Astrocyte (in vitro differentiated cells and primary cell): ENCODE results near the gene ATP2A2. TPM values are rescaled to one million over a fixed set of nuclear protein-coding genes. Genes with fewer than 3 reads are reported as not detected.

ENCODE experiments used
- DNase-seq: peaks from one replicate; pipeline ENCODE4 v3.0.0-alpha.2; 2010; ENCODE audit warnings: low read depth
- FAIRE-seq: peaks from 2 replicates; lab custom pipeline; 2011; peaks lifted over from hg19 to GRCh38; lab: Jason Lieb, UNC
- H2AFZ ChIP-seq: 2 replicates; pipeline ENCODE4 v1.6.0; 2012; ENCODE audit warnings: low read depth, low read length, inconsistent platforms
- H3K27ac ChIP-seq: 2 replicates; pipeline ENCODE4 v1.5.1; 2011; ENCODE audit warnings: low read depth, low read length, inconsistent platforms
- H3K27me3 ChIP-seq: 2 replicates; pipeline ENCODE4 v1.6.0; 2011; ENCODE audit warnings: low read length, inconsistent platforms; ENCODE audit not compliant: insufficient read depth
- H3K36me3 ChIP-seq: 2 replicates; pipeline ENCODE4 v1.5.1; 2011; ENCODE audit warnings: low read length, inconsistent platforms; ENCODE audit not compliant: insufficient read depth
- H3K4me1 ChIP-seq: 2 replicates; pipeline ENCODE4 v1.5.1; 2011; ENCODE audit warnings: low read length, inconsistent platforms; ENCODE audit not compliant: insufficient read depth
- H3K4me2 ChIP-seq: 2 replicates; pipeline ENCODE4 v1.6.0; 2012; ENCODE audit warnings: low read length, inconsistent platforms
- H3K4me3 ChIP-seq: 2 replicates; pipeline ENCODE4 v1.5.1; 2011; ENCODE audit warnings: low read depth, mild to moderate bottlenecking, low read length, inconsistent platforms; ENCODE audit not compliant: insufficient read depth
- H3K79me2 ChIP-seq: 2 replicates; pipeline ENCODE4 v1.6.0; 2012; ENCODE audit warnings: mild to moderate bottlenecking, low read length, inconsistent platforms; ENCODE audit not compliant: insufficient read depth
- H3K9ac ChIP-seq: 2 replicates; pipeline ENCODE4 v1.6.0; 2012; ENCODE audit warnings: mild to moderate bottlenecking, low read length, inconsistent platforms
- H3K9me3 ChIP-seq: 2 replicates; pipeline ENCODE4 v1.5.1; 2012; ENCODE audit warnings: low read depth, mild to moderate bottlenecking, low read length, inconsistent platforms; ENCODE audit not compliant: insufficient read depth
- H4K20me1 ChIP-seq: 2 replicates; pipeline ENCODE4 v1.6.0; 2012; ENCODE audit warnings: low read length, inconsistent platforms; ENCODE audit not compliant: insufficient read depth
- H3K27ac Mint-ChIP-seq: one replicate; pipeline ENCODE4 v1.8.0; 2021; ENCODE audit warnings: mild to moderate bottlenecking, mixed read lengths; ENCODE audit not compliant: unreplicated experiment
- H3K27me3 Mint-ChIP-seq: one replicate; pipeline ENCODE4 v1.8.0; 2021; ENCODE audit warnings: low read depth, mixed read lengths; ENCODE audit not compliant: unreplicated experiment
- H3K36me3 Mint-ChIP-seq: one replicate; pipeline ENCODE4 v1.8.0; 2021; ENCODE audit warnings: low read depth, mixed read lengths; ENCODE audit not compliant: unreplicated experiment
- H3K4me1 Mint-ChIP-seq: one replicate; pipeline ENCODE4 v1.8.0; 2021; ENCODE audit warnings: low read depth, mixed read lengths; ENCODE audit not compliant: unreplicated experiment
- H3K4me3 Mint-ChIP-seq: one replicate; pipeline ENCODE4 v1.8.0; 2021; ENCODE audit warnings: mild to moderate bottlenecking, moderate library complexity, mixed read lengths; ENCODE audit not compliant: unreplicated experiment
- H3K9me3 Mint-ChIP-seq: one replicate; pipeline ENCODE4 v1.8.0; 2021; ENCODE audit warnings: mild to moderate bottlenecking, mixed read lengths; ENCODE audit not compliant: unreplicated experiment
- CTCF ChIP-seq: IDR thresholded peaks from 2 replicates; pipeline ENCODE4 v1.5.1; 2011; ENCODE audit warnings: low read depth, mild to moderate bottlenecking, inconsistent platforms, low read length, moderate library complexity; ENCODE audit not compliant: insufficient read depth
- EZH2 ChIP-seq: IDR thresholded peaks from 2 replicates; pipeline ENCODE4 v1.6.1; 2012; ENCODE audit warnings: mild to moderate bottlenecking, low read length, inconsistent platforms; ENCODE audit not compliant: insufficient read depth
- total RNA-seq: library from RNA; stranded (reverse); gene quantifications from 2 replicates; pipeline ENCODE4 v1.2.1, GENCODE V29; 2021

The ATP2A2 gene
- total RNA-seq, 1 donor from 2014 or later: 262 TPM

GRCh38 chr12:110249105-110249504, 31.9 kb upstream of the ATP2A2 start:
- Histone ChIP-seq H4K20me1 (no peaks in the 10 kb centered on the region), H3K79me2 (no peaks in the 10 kb centered on the region), H3K9ac (no peak overlapping the region), H2AFZ (no peak overlapping the region), H3K27ac (no peak overlapping the region), H3K36me3 (no peaks in the 10 kb centered on the region), H3K4me3 (no peak overlapping the region), H3K9me3 (no peaks in the 10 kb centered on the region), H3K4me2 (no peak overlapping the region), H3K27me3 (no peaks in the 10 kb centered on the region), H3K4me1 (peaks cover 4% of the 10 kb centered on the region)
- H3K27ac Mint-ChIP-seq: no peak overlapping the region
- H3K36me3 Mint-ChIP-seq: peaks cover 14% of the 10 kb centered on the region
- H3K27me3 Mint-ChIP-seq: peaks cover 3% of the 10 kb centered on the region
- H3K4me1 Mint-ChIP-seq: peaks cover 11% of the 10 kb centered on the region
- DNase-seq (no peak), FAIRE-seq (no peak)
- peaks cover 5% of the 10 kb centered on the region for H3K9me3 Mint-ChIP-seq
- H3K4me3 Mint-ChIP-seq: no peak overlapping the region
- TF ChIP-seq EZH2: no peak
- TF ChIP-seq CTCF: no peak

DNA sequence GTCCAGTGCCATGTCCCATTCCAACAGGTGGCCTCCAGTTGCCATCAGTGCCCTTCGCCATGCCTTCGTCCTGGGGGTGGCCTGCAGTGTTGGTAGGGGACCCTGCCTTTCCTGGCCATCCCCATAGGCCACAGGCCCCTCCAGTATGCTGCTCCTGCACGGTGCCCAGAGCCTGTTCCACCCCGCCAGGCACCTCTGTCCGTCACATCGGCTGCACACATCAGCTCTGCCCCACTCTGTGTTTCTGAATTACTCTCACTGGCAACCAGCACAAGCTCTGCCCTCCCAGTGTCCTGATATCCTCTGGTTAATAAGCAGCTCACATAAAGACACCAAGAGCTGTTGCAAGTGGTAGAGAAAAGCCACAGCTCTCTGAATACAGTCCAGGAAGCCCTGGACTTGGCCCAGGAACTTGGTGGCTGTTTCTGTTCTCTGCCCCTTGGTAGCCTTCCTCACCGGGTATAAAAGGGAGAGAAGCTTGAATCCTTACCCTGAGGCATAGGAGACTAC, 31.3 kb upstream of the ATP2A2 start:
- H3K4me3 Mint-ChIP-seq: no peak overlapping the region

More for the DNA sequence above, 31.3 kb upstream of the ATP2A2 start:
- Histone ChIP-seq H3K36me3 (no peaks in the 10 kb centered on the region), H3K9ac (no peak overlapping the region), H4K20me1 (no peaks in the 10 kb centered on the region), H3K4me3 (no peak overlapping the region), H2AFZ (no peak overlapping the region), H3K4me2 (no peak overlapping the region), H3K79me2 (no peaks in the 10 kb centered on the region), H3K27ac (no peak overlapping the region), H3K4me1 (peaks cover 4% of the 10 kb centered on the region), H3K9me3 (no peaks in the 10 kb centered on the region), H3K27me3 (no peaks in the 10 kb centered on the region)
- TF ChIP-seq EZH2: no peak
- no peak for TF ChIP-seq CTCF
- no peak for DNase-seq
- no peak for FAIRE-seq
- Mint-ChIP-seq H3K27ac (no peak overlapping the region), H3K9me3 (peaks cover 5% of the 10 kb centered on the region), H3K27me3 (peaks cover 3% of the 10 kb centered on the region), H3K36me3 (peaks cover 10% of the 10 kb centered on the region), H3K4me1 (peaks cover 11% of the 10 kb centered on the region)
